Central memory CD8-positive, alpha-beta T cell (primary cell): ENCODE results near the gene ATP8B1.
A peak's percentile ranks its signal among the peaks of the same experiment; 100 is the strongest.
"Not testable (repeated sequence)": the region's sequence is repeated elsewhere in the genome, so short reads cannot be mapped to it uniquely, and the experiment has no call there.

Experiments
- ATAC-seq: fragments of 150-1000 bp; cut with Tn5 transposase; replicated peaks from 2 replicates; pipeline ENCODE4 v1.10.0; 2022; ENCODE audit warnings: mild to moderate bottlenecking, moderate FRiP score, moderate number of reproducible peaks; ENCODE audit not compliant: poor library complexity, severe bottlenecking; ENCODE audit errors: extremely low read depth
- DNase-seq, 2 donors: peaks; one replicate each; pipeline ENCODE4 v3.0.0; 2021; ENCODE audit warnings: low spot score in 2 of 2
- H3K27ac Mint-ChIP-seq: one replicate; pipeline ENCODE4 v1.8.0; 2022; ENCODE audit warnings: low read depth, mild to moderate bottlenecking, moderate library complexity, mixed read lengths
- H3K27me3 Mint-ChIP-seq: one replicate; pipeline ENCODE4 v1.8.0; 2022; ENCODE audit warnings: mixed read lengths
- H3K36me3 Mint-ChIP-seq: one replicate; pipeline ENCODE4 v1.8.0; 2022; ENCODE audit warnings: mild to moderate bottlenecking, moderate library complexity, mixed read lengths; ENCODE audit not compliant: insufficient read depth
- H3K4me1 Mint-ChIP-seq: one replicate; pipeline ENCODE4 v1.8.0; 2022; ENCODE audit warnings: mixed read lengths
- H3K4me3 Mint-ChIP-seq: one replicate; pipeline ENCODE4 v1.8.0; 2022; ENCODE audit warnings: mild to moderate bottlenecking, moderate library complexity, mixed read lengths
- H3K9me3 Mint-ChIP-seq: one replicate; pipeline ENCODE4 v1.8.0; 2022; ENCODE audit warnings: mixed read lengths

The ATP8B1 gene

GRCh38 chr18:57834616-57835015 lies 31.5 kb upstream of the ATP8B1 start:
- no peak for ATAC-seq
- H3K27me3 Mint-ChIP-seq, result peaks cover 29% of the 10 kb centered on the region
- H3K9me3 Mint-ChIP-seq, result peaks cover 8% of the 10 kb centered on the region
- no peak overlapping the region for H3K4me3 Mint-ChIP-seq
- no peak for DNase-seq
- H3K4me1 Mint-ChIP-seq, result peaks cover 14% of the 10 kb centered on the region
- H3K27ac Mint-ChIP-seq, result no peak overlapping the region
- H3K36me3 Mint-ChIP-seq, result no peaks in the 10 kb centered on the region

GRCh38 chr18:57833441-57834101 lies 30.5 kb upstream of the ATP8B1 start:
- peaks cover 14% of the 10 kb centered on the region for H3K4me1 Mint-ChIP-seq
- H3K9me3 Mint-ChIP-seq, result peaks cover 8% of the 10 kb centered on the region
- H3K27ac Mint-ChIP-seq, result no peak overlapping the region
- ATAC-seq (peak; percentile 47), DNase-seq (no peak)
- H3K27me3 Mint-ChIP-seq, result peaks cover 23% of the 10 kb centered on the region
- no peaks in the 10 kb centered on the region for H3K36me3 Mint-ChIP-seq
- H3K4me3 Mint-ChIP-seq, result peak overlapping the region; percentile 52

GRCh38 chr18:57832730-57833129 lies 29.6 kb upstream of the ATP8B1 start:
- no peak for ATAC-seq
- Mint-ChIP-seq H3K9me3 (peaks cover 8% of the 10 kb centered on the region), H3K27ac (no peak overlapping the region)

GRCh38 chr18:57831597-57832377 lies 28.7 kb upstream of the ATP8B1 start:
- ATAC-seq (no peak), DNase-seq (no peak)
- Mint-ChIP-seq H3K9me3 (peaks cover 8% of the 10 kb centered on the region), H3K4me3 (no peak overlapping the region), H3K36me3 (peaks cover 2% of the 10 kb centered on the region), H3K4me1 (peaks cover 14% of the 10 kb centered on the region), H3K27me3 (peaks cover 5% of the 10 kb centered on the region), H3K27ac (no peak overlapping the region)

More at GRCh38 chr18:57832730-57833129, 29.6 kb upstream of the ATP8B1 start:
- Mint-ChIP-seq H3K27me3 (peaks cover 15% of the 10 kb centered on the region), H3K36me3 (peaks cover 2% of the 10 kb centered on the region), H3K4me1 (peaks cover 14% of the 10 kb centered on the region), H3K4me3 (no peak overlapping the region)
- DNase-seq, result no peak

- H3K27ac Mint-ChIP-seq, result no peak overlapping the region
- peaks cover 8% of the 10 kb centered on the region for H3K9me3 Mint-ChIP-seq
- no peak for ATAC-seq
- H3K4me3 Mint-ChIP-seq, result no peak overlapping the region
- no peaks in the 10 kb centered on the region for H3K27me3 Mint-ChIP-seq
- peaks cover under 1% of the 10 kb centered on the region for H3K4me1 Mint-ChIP-seq
- H3K36me3 Mint-ChIP-seq, result peaks cover 2% of the 10 kb centered on the region
- DNase-seq, result no peak
Measured at GRCh38 chr18:57827646-57828045, 24.5 kb upstream of the ATP8B1 start.

GRCh38 chr18:57826252-57826651 lies 23.1 kb upstream of the ATP8B1 start:
- no peaks in the 10 kb centered on the region for H3K9me3 Mint-ChIP-seq
- H3K4me3 Mint-ChIP-seq, result no peak overlapping the region
- H3K36me3 Mint-ChIP-seq, result peaks cover 2% of the 10 kb centered on the region
- H3K4me1 Mint-ChIP-seq, result no peaks in the 10 kb centered on the region
- peaks cover 4% of the 10 kb centered on the region for H3K27me3 Mint-ChIP-seq
- DNase-seq (no peak), ATAC-seq (no peak)
- no peak overlapping the region for H3K27ac Mint-ChIP-seq

- ATAC-seq, DNase-seq, H3K27ac Mint-ChIP-seq, H3K36me3 Mint-ChIP-seq, H3K4me1 Mint-ChIP-seq, H3K9me3 Mint-ChIP-seq, H3K4me3 Mint-ChIP-seq: not testable (repeated sequence)
- H3K27me3 Mint-ChIP-seq, result peaks cover 29% of the 10 kb centered on the region
Measured at GRCh38 chr18:57820583-57820982, 17.5 kb upstream of the ATP8B1 start.

GRCh38 chr18:57819671-57820460 lies 16.8 kb upstream of the ATP8B1 start:
- DNase-seq (no peak), ATAC-seq (no peak)
- Mint-ChIP-seq H3K4me3 (no peak overlapping the region), H3K27me3 (peaks cover 29% of the 10 kb centered on the region), H3K4me1 (no peaks in the 10 kb centered on the region), H3K36me3 (peaks cover 4% of the 10 kb centered on the region), H3K27ac (no peak overlapping the region), H3K9me3 (no peaks in the 10 kb centered on the region)

- H3K4me1 Mint-ChIP-seq, result no peaks in the 10 kb centered on the region
- no peak overlapping the region for H3K27ac Mint-ChIP-seq
Measured at GRCh38 chr18:57819119-57819518, 16.0 kb upstream of the ATP8B1 start.

GRCh38 chr18:57816208-57816954 lies 13.3 kb upstream of the ATP8B1 start:
- ATAC-seq, result no peak
- Mint-ChIP-seq H3K4me1 (no peaks in the 10 kb centered on the region), H3K9me3 (peaks cover 6% of the 10 kb centered on the region), H3K27me3 (peaks cover 36% of the 10 kb centered on the region), H3K4me3 (no peak overlapping the region), H3K27ac (no peak overlapping the region), H3K36me3 (peaks cover 4% of the 10 kb centered on the region)
- no peak for DNase-seq

More at GRCh38 chr18:57819119-57819518, 16.0 kb upstream of the ATP8B1 start:
- peaks cover 4% of the 10 kb centered on the region for H3K36me3 Mint-ChIP-seq
- no peaks in the 10 kb centered on the region for H3K9me3 Mint-ChIP-seq
- peaks cover 29% of the 10 kb centered on the region for H3K27me3 Mint-ChIP-seq
- ATAC-seq (no peak), DNase-seq (no peak)
- no peak overlapping the region for H3K4me3 Mint-ChIP-seq

GRCh38 chr18:57814555-57814954 lies 11.4 kb upstream of the ATP8B1 start:
- H3K36me3 Mint-ChIP-seq, result peaks cover 4% of the 10 kb centered on the region
- H3K27me3 Mint-ChIP-seq, result peaks cover 26% of the 10 kb centered on the region
- H3K4me3 Mint-ChIP-seq, result no peak overlapping the region
- H3K9me3 Mint-ChIP-seq, result peaks cover 6% of the 10 kb centered on the region
- no peak for DNase-seq
- no peak overlapping the region for H3K27ac Mint-ChIP-seq
- H3K4me1 Mint-ChIP-seq, result no peaks in the 10 kb centered on the region
- ATAC-seq, result no peak

- ATAC-seq, result no peak
- Mint-ChIP-seq H3K27ac (no peak overlapping the region), H3K4me3 (no peak overlapping the region), H3K36me3 (peaks cover 4% of the 10 kb centered on the region), H3K27me3 (peaks cover 26% of the 10 kb centered on the region), H3K9me3 (peaks cover 6% of the 10 kb centered on the region), H3K4me1 (no peaks in the 10 kb centered on the region)
- DNase-seq, result no peak
Measured at GRCh38 chr18:57813245-57813644, 10.1 kb upstream of the ATP8B1 start.
